ENCODE measurements around the gene IPO4. TPM values are rescaled to one million over a fixed set of nuclear protein-coding genes. Genes with fewer than 3 reads are reported as not detected.

IPO4 gene
- total and polyA plus RNA-seq, 7 donors = 3.0 to 37.1 (median 12.8) TPM

DNA sequence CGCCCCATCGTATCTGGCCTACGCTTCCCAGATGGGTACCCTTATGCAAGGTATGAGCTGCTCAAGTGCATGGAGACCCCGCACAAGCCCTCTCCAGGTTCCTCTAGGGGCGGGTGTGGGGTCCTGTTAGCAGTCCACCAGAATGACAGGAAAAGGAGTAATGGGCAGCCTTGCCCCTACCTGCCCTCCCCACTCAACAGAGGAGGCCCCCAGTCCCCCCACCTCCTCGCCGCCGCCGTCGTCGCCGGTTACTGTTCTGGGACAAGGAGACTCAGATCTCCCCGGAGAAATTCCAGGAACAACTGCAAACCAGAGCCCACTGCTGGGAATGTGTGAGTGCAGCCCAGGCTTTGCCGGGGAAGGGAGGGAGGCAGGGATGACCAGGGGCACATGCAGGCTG, 10.7 kb downstream of the IPO4 start:
- H3K27ac ChIP-seq = peak overlapping the region in 2 of 4 donors; percentile 88 to 93
- WGBS, 2 donors = 95 to 96% methylated on average over 14 of the region's 14 CpGs

GRCh38 chr14:24177041-24177825, 11.4 kb downstream of the IPO4 start:
- WGBS, 2 donors = 91% methylated on average over 12 of the region's 12 CpGs
- intact Hi-C loops (cut with DNase I) = no loop called here
- peaks cover 4 to 37% (median 8%) of the 10 kb centered on the region in 4 donors for H3K36me3 ChIP-seq
- peaks cover 0 to 29% (median 26%) of the 10 kb centered on the region in 4 donors for H3K4me1 ChIP-seq
- H3K27ac ChIP-seq = no peak overlapping the region
- no peak overlapping the region for H3K4me3 ChIP-seq
- no peak for DNase-seq
- no peaks in the 10 kb centered on the region for H3K9me3 ChIP-seq
- TF ChIP-seq POLR2AphosphoS5 (IDR thresholded peaks at IDR 0.05) (no peak), EP300 (IDR thresholded peaks at IDR 0.05) (no peak)
- TF ChIP-seq, protein P1, sequence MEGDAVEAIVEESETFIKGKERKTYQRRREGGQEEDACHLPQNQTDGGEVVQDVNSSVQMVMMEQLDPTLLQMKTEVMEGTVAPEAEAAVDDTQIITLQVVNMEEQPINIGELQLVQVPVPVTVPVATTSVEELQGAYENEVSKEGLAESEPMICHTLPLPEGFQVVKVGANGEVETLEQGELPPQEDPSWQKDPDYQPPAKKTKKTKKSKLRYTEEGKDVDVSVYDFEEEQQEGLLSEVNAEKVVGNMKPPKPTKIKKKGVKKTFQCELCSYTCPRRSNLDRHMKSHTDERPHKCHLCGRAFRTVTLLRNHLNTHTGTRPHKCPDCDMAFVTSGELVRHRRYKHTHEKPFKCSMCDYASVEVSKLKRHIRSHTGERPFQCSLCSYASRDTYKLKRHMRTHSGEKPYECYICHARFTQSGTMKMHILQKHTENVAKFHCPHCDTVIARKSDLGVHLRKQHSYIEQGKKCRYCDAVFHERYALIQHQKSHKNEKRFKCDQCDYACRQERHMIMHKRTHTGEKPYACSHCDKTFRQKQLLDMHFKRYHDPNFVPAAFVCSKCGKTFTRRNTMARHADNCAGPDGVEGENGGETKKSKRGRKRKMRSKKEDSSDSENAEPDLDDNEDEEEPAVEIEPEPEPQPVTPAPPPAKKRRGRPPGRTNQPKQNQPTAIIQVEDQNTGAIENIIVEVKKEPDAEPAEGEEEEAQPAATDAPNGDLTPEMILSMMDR (IDR thresholded peaks at IDR 0.05) = no peak
- H3K27me3 ChIP-seq = no peaks in the 10 kb centered on the region

More for the DNA sequence above, 10.7 kb downstream of the IPO4 start:
- Histone ChIP-seq H3K9me3 (no peaks in the 10 kb centered on the region), H3K4me3 (no peak overlapping the region), H3K4me1 (peaks cover 0 to 23% (median 19%) of the 10 kb centered on the region in 4 donors), H3K27me3 (no peaks in the 10 kb centered on the region), H3K36me3 (peaks cover 5 to 44% (median 11%) of the 10 kb centered on the region in 4 donors)
- intact Hi-C loops (cut with DNase I) = no loop called here
- TF ChIP-seq POLR2AphosphoS5 (IDR thresholded peaks at IDR 0.05) (no peak), POLR2A (IDR thresholded peaks at IDR 0.05) (no peak), EP300 (IDR thresholded peaks at IDR 0.05) (no peak)
- TF ChIP-seq, protein P1 (IDR thresholded peaks at IDR 0.05) = no peak
- no peak for DNase-seq

DNA sequence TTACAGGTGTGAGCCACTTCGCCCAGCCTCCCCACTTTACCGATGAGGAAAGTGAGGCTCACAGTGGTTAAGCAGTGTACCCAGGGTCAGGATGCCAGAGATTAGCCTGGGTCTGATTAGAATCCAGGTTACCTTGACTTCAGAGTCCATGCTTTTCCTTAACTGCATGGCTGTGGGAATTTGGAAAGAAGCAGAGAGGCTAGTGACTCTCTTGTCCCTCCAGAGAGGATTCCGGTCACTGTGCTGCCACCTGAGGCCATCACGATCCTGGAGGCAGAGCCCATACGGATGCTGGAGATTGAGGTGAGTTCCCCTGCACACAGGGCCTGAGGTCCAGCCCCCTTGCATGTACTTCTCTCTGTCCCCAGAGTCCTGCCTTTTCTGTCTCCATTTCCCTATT, 12.0 kb downstream of the IPO4 start:
- Histone ChIP-seq H3K4me3 (no peak overlapping the region), H3K36me3 (peaks cover 4 to 32% (median 7%) of the 10 kb centered on the region in 4 donors), H3K27ac (no peak overlapping the region), H3K27me3 (no peaks in the 10 kb centered on the region), H3K9me3 (no peaks in the 10 kb centered on the region), H3K4me1 (peaks cover 0 to 34% (median 31%) of the 10 kb centered on the region in 4 donors)
- WGBS, 2 donors = 95 to 97% methylated on average over 5 of the region's 5 CpGs
- no peak for DNase-seq
- intact Hi-C loops (cut with DNase I) = no loop called here
- TF ChIP-seq, protein P1 (IDR thresholded peaks at IDR 0.05) = no peak
- TF ChIP-seq EP300 (IDR thresholded peaks at IDR 0.05) = no peak
- TF ChIP-seq POLR2A (IDR thresholded peaks at IDR 0.05) = no peak
- no peak for TF ChIP-seq POLR2AphosphoS5 (IDR thresholded peaks at IDR 0.05)

DNA sequence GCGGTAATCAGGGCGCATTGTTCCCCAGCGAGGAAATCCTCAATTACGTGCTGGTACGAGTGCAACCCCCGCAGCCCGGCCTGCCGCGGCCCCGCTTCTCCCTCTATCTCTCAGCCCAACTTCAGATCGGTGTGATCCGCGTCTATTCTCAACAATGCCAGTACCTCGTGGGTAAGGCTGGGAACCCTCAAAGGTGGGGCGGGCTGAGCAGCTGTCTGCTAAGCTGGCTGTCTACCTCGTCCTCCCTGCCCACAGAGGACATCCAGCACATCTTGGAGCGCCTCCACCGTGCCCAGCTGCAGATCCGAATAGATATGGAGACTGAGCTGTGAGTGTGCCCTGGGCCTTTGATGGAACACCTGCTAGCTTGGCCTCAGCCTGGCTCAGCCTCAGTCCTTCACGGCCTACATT, 15.7 kb downstream of the IPO4 start:
- H3K4me1 ChIP-seq = peaks cover 0 to 20% (median 16%) of the 10 kb centered on the region in 4 donors
- no peaks in the 10 kb centered on the region for H3K9me3 ChIP-seq
- DNase-seq = no peak
- intact Hi-C loops (cut with DNase I) = no loop called here
- no peaks in the 10 kb centered on the region for H3K27me3 ChIP-seq
- TF ChIP-seq EP300 (IDR thresholded peaks at IDR 0.05) (no peak), POLR2A (IDR thresholded peaks at IDR 0.05) (no peak), POLR2AphosphoS5 (IDR thresholded peaks at IDR 0.05) (no peak)
- TF ChIP-seq, protein P1 (IDR thresholded peaks at IDR 0.05) = no peak
- peak overlapping the region in 3 of 4 donors; percentile 62 to 70 (median 70) for H3K27ac ChIP-seq
- 80 to 93% methylated on average over 20 of the region's 20 CpGs for WGBS, 2 donors
- H3K36me3 ChIP-seq = peaks cover 0 to 12% (median 6%) of the 10 kb centered on the region in 4 donors
- H3K4me3 ChIP-seq = peak overlapping the region in 2 of 4 donors; percentile 53 to 56
